GM12878 (cell line): ENCODE results near the gene COBLL1. TPM values are rescaled to one million over a fixed set of nuclear protein-coding genes. Genes with fewer than 3 reads are reported as not detected.

Experiments used
- ATAC-seq: fragments of 200-7000 bp; cut with Tn5 transposase; 3 replicates; pipeline ENCODE4 v1.9.1; 2020; ENCODE audit warnings: mild to moderate bottlenecking, moderate library complexity
- BruUV-seq: library from RNA; stranded (reverse); fragments of 400-500 nt; replicated peaks from 2 replicates; lab custom pipeline; 2021; lab: Mats Ljungman, UMichigan
- CTCF ChIA-PET: fragments of 300-600 bp; sonication (Branson Sonifier 250); formaldehyde crosslinking; extraction: SDS; loops from one replicate; lab custom pipeline; 2021; ENCODE audit warnings: inconsistent platforms; lab: Yijun Ruan, JAX
- POLR2A ChIA-PET: fragments of 350-600 bp; formaldehyde crosslinking; extraction: SDS; loops from one replicate; lab custom pipeline; 2021; ENCODE audit warnings: inconsistent platforms; lab: Charles Lee
- RAD21 ChIA-PET: fragments of 300-600 bp; sonication (Branson Sonifier 250); formaldehyde crosslinking; loops from one replicate; lab custom pipeline; 2023; ENCODE audit warnings: antibody characterized with exemption; ENCODE audit not compliant: unreplicated experiment; lab: Charles Lee
- SMC1A ChIA-PET: fragments of 300-600 bp; sonication (Branson Sonifier 250); formaldehyde crosslinking; loops from one replicate; lab custom pipeline; 2023; ENCODE audit not compliant: unreplicated experiment, uncharacterized antibody; lab: Charles Lee
- DNase-seq: peaks from one replicate; pipeline ENCODE4 v3.0.0-alpha.2; 2011; ENCODE audit warnings: low read depth, low spot score
- FAIRE-seq: peaks from 3 replicates; lab custom pipeline; 2011; peaks lifted over from hg19 to GRCh38; lab: Jason Lieb, UNC
- H2AFZ ChIP-seq: 2 replicates; pipeline ENCODE4 v1.6.0; 2011; ENCODE audit warnings: low read depth, low read length, control low read depth; ENCODE audit not compliant: control insufficient read depth
- H3K27ac ChIP-seq: 2 replicates; pipeline ENCODE4 v1.5.1; 2011; ENCODE audit warnings: control low read depth; ENCODE audit not compliant: control insufficient read depth, insufficient read depth
- H3K27me3 ChIP-seq, 2 experiments: replicated peaks in 1 of 2; 2 replicates each; pipeline versions ENCODE4 v1.6.0 to v1.6.1; 2011; ENCODE audit warnings: low read length in 1 of 2; ENCODE audit not compliant: control insufficient read depth in 2 of 2, insufficient read depth in 2 of 2
- H3K36me3 ChIP-seq, 2 experiments: 2 replicates each; pipeline ENCODE4 v1.5.1; 2011; ENCODE audit warnings: low read length in 1 of 2; ENCODE audit not compliant: control insufficient read depth in 2 of 2, insufficient read depth in 2 of 2
- H3K4me1 ChIP-seq: 2 replicates; pipeline ENCODE4 v1.6.1; 2011; ENCODE audit warnings: mild to moderate bottlenecking, low read length, moderate library complexity, mixed read lengths; ENCODE audit not compliant: control insufficient read depth, insufficient read depth
- H3K4me2 ChIP-seq: 2 replicates; pipeline ENCODE4 v1.6.0; 2011; ENCODE audit warnings: control low read depth; ENCODE audit not compliant: control insufficient read depth, insufficient read depth
- H3K4me3 ChIP-seq: fragments of 200-600 bp; sonication (generic); 2 replicates; pipeline ENCODE4 v1.5.1; 2016
- H3K79me2 ChIP-seq: 2 replicates; pipeline ENCODE4 v1.6.0; 2011; ENCODE audit warnings: low read length; ENCODE audit not compliant: control insufficient read depth, insufficient read depth
- H3K9ac ChIP-seq: 2 replicates; pipeline ENCODE4 v1.8.0; 2011; ENCODE audit warnings: low read length, control low read depth, mixed read lengths; ENCODE audit not compliant: control insufficient read depth, insufficient read depth
- H3K9me3 ChIP-seq: replicated peaks from 3 replicates; pipeline ENCODE4 v1.5.1; 2011; ENCODE audit warnings: mild to moderate bottlenecking, low read length; ENCODE audit not compliant: control insufficient read depth, insufficient read depth
- H4K20me1 ChIP-seq: 2 replicates; pipeline ENCODE4 v1.6.0; 2011; ENCODE audit not compliant: control insufficient read depth, insufficient read depth
- BCL3 ChIP-seq: IDR thresholded peaks from 2 replicates; pipeline ENCODE4 v1.6.1; 2011; ENCODE audit warnings: borderline replicate concordance, low read depth, mild to moderate bottlenecking, moderate library complexity, low read length; ENCODE audit not compliant: insufficient read depth, poor library complexity, severe bottlenecking
- CBFB ChIP-seq: IDR thresholded peaks from 2 replicates; pipeline ENCODE4 v1.6.1; 2016; ENCODE audit warnings: antibody characterized with exemption, low read depth
- CBX3 ChIP-seq: fragments of 200-600 bp; sonication (generic); IDR thresholded peaks from 2 replicates; pipeline ENCODE4 v1.6.1; 2016; ENCODE audit warnings: low read depth, borderline replicate concordance
- CEBPB ChIP-seq, 2 experiments: fragments of 150-350 bp in 1 of 2; IDR thresholded peaks; 2 replicates each; pipeline ENCODE4 v1.6.1; 2012 to 2014; ENCODE audit warnings: low read depth in 2 of 2, low read length in 2 of 2, borderline replicate concordance in 1 of 2, inconsistent platforms in 1 of 2
- CHD2 ChIP-seq: IDR thresholded peaks from 2 replicates; pipeline ENCODE4 v1.6.1; 2011; ENCODE audit warnings: low read depth, low read length, improper control_type of control experiment, borderline replicate concordance
- ESRRA ChIP-seq: IDR thresholded peaks from 2 replicates; pipeline ENCODE4 v1.6.1; 2012; ENCODE audit warnings: mild to moderate bottlenecking, low read length, improper control_type of control experiment
- FOS ChIP-seq: IDR thresholded peaks from 3 replicates; pipeline ENCODE4 v1.6.1; 2011; ENCODE audit warnings: borderline replicate concordance; ENCODE audit not compliant: insufficient read length; ENCODE audit errors: extremely low read depth
- HDAC2 ChIP-seq: fragments of 200-600 bp; sonication (generic); IDR thresholded peaks from 2 replicates; pipeline ENCODE4 v1.6.1; 2017
- HDGF ChIP-seq: fragments of 450-650 bp; IDR thresholded peaks from 2 replicates; pipeline ENCODE4 v1.6.1; 2016; ENCODE audit warnings: antibody characterized with exemption
- NR2F1 ChIP-seq: fragments of 450-650 bp; conservative IDR thresholded peaks from 2 replicates; pipeline ENCODE4 v1.6.1; 2017; ENCODE audit warnings: mild to moderate bottlenecking
- NRF1 ChIP-seq: conservative IDR thresholded peaks from 2 replicates; pipeline ENCODE4 v1.6.1; 2011; ENCODE audit warnings: mild to moderate bottlenecking, low read depth, low read length, improper control_type of control experiment
- POLR2A ChIP-seq: IDR thresholded peaks from 2 replicates; pipeline ENCODE4 v1.6.1; 2011; ENCODE audit warnings: low read depth, mild to moderate bottlenecking, low read length
- RBBP5 ChIP-seq: fragments of 200-600 bp; sonication (generic); conservative IDR thresholded peaks from 2 replicates; pipeline ENCODE4 v1.6.1; 2016
- RCOR1 ChIP-seq: conservative IDR thresholded peaks from 2 replicates; pipeline ENCODE4 v1.6.1; 2012; ENCODE audit warnings: low read depth, low read length, improper control_type of control experiment
- RUNX3 ChIP-seq: IDR thresholded peaks from 2 replicates; pipeline ENCODE4 v1.6.1; 2012; ENCODE audit warnings: low read length, inconsistent platforms
- SIX5 ChIP-seq: IDR thresholded peaks from 2 replicates; pipeline ENCODE4 v1.6.1; 2011; ENCODE audit warnings: mild to moderate bottlenecking, low read depth, low read length, moderate library complexity; ENCODE audit not compliant: severe bottlenecking
- TARDBP ChIP-seq: IDR thresholded peaks from 2 replicates; pipeline ENCODE4 v1.6.1; 2016; ENCODE audit warnings: borderline replicate concordance
- ZNF622 ChIP-seq: fragments of 450-650 bp; IDR thresholded peaks from 2 replicates; pipeline ENCODE4 v1.6.1; 2017; ENCODE audit warnings: mild to moderate bottlenecking, inconsistent platforms
- WGBS: methylation state at CpG from one replicate; pipeline ENCODE4 v1.1.6; 2016; ENCODE audit warnings: low lambda C conversion rate; ENCODE audit not compliant: insufficient replicate concordance, insufficient coverage; ENCODE audit errors: missing lambda C conversion rate; 5-methylcytosine and 5-hydroxymethylcytosine counted together
- in situ Hi-C: fragments of 300-500 bp; cut with MboI; formaldehyde crosslinking; loops from 9 replicates; pipeline ENCODE4 v1.14.3; 2018; ENCODE audit warnings: mixed read lengths
- intact Hi-C: fragments of 100-400 bp; cut with micrococcal nuclease; formaldehyde crosslinking; loops from one replicate; pipeline ENCODE4 v1.14.2; 2022; ENCODE audit not compliant: unreplicated experiment
- polyA plus RNA-seq, 11 experiments: library from polyadenylated mRNA; depleted of rRNA in 4 of 11; unstranded in 6 of 11; stranded (reverse) in 5 of 11; fragments of >200 nt; fragmentation: Nextera tagmentation in 4 of 11; fragmentation: Illumina TruSeq in 1 of 11; extraction: Ambion mirVana in 4 of 11; extraction: Trizol in 1 of 11; gene quantifications; 1 replicate in 1 of 11; 2 replicates in 10 of 11; pipeline versions ENCODE4 v1.2.1 to v1.2.3, GENCODE V29; 2011 to 2016; ENCODE audit warnings: inconsistent platforms in 2 of 11, missing spikeins in 2 of 11, low read depth in 1 of 11
- total RNA-seq, 4 experiments: library from RNA; depleted of rRNA in 3 of 4; stranded (reverse); fragments of >200 nt in 3 of 4; fragmentation: Illumina TruSeq in 1 of 4; extraction: Trizol in 1 of 4; gene quantifications; 2 replicates each; pipeline versions ENCODE4 v1.2.1 to v1.2.3, GENCODE V29; 2013 to 2021
- TF ChIP-seq, protein P1 (sequence below): IDR thresholded peaks from 2 replicates; pipeline ENCODE4 v1.6.1; 2011; ENCODE audit warnings: low read depth, mild to moderate bottlenecking, low read length, moderate library complexity, borderline replicate concordance; ENCODE audit errors: extremely low read depth
- TF ChIP-seq, protein P2 (sequence below): IDR thresholded peaks from 2 replicates; pipeline ENCODE4 v1.6.1; 2012; ENCODE audit warnings: low read depth, low read length, improper control_type of control experiment
- TF ChIP-seq, protein P3 (sequence below), 3 experiments: IDR thresholded peaks in 2 of 3; conservative IDR thresholded peaks in 1 of 3; 2 replicates each; pipeline ENCODE4 v1.5.1; 2011; ENCODE audit warnings: low read depth in 3 of 3, low read length in 3 of 3, mild to moderate bottlenecking in 3 of 3, control low read depth in 2 of 3, moderate library complexity in 2 of 3, inconsistent platforms in 1 of 3, mixed read lengths in 1 of 3; ENCODE audit not compliant: control insufficient read depth in 2 of 3, insufficient read depth in 1 of 3; ENCODE audit errors: extremely low read depth in 1 of 3

COBLL1 gene
- total and polyA plus RNA-seq, 10 of the 15 experiments (the other 5 are each of a cell fraction or from before 2014, with no cell fraction given), result 0.46 TPM; not detected in 9

DNA sequence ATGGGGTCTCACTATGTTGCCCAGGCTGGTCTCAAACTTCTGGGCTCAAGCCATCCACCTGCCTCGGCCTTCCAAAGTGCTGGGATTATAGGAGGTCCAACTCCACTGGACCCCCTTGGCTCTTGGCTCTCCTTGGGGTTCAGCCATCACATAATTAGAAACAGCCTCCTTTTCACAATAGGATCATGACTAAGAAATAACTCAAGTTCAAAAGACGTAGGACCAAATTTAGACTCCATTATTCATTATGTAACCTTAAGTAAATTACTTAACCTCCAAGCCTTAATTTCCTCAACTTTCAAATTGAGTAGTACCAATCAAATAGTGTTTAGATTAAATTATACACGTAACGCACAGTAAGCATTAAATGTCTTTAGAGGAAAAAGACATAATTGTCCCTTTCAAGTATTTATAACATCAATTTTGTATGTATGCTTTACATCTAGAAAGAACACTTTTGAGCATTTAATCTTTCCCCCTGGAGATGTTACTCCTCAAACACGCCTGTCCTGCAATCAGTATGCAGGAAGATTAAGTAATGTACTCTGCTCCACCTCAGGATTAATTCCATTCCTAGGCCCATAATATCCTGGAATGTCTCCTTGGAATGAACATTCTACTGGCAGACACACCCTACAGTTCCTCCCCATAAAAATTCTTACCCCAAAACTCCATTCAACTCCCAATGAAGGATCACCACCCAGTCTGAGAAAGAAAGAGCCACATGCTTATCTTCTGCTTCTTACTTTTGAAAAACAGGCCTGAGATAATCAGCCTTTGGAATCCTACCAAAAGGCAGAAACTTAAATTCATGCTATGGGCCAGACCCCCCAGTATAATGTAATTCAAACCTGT is 49.1 kb downstream of the COBLL1 start (continued):
- no peak for TF ChIP-seq CBFB
- TF ChIP-seq CBX3, result no peak
- no peak for TF ChIP-seq POLR2A
- TF ChIP-seq, protein P1, sequence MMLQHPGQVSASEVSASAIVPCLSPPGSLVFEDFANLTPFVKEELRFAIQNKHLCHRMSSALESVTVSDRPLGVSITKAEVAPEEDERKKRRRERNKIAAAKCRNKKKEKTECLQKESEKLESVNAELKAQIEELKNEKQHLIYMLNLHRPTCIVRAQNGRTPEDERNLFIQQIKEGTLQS, result no peak
- no peak for TF ChIP-seq NRF1
- TF ChIP-seq RCOR1, result no peak
- TF ChIP-seq HDGF, result no peak
- no peak for TF ChIP-seq RUNX3
- TF ChIP-seq CEBPB (IDR thresholded peaks at IDR 0.05; ENCODE audit: borderline replicate concordance in 1 of 2, low read depth in 2 of 2, low read length in 2 of 2), result no peak

DNA sequence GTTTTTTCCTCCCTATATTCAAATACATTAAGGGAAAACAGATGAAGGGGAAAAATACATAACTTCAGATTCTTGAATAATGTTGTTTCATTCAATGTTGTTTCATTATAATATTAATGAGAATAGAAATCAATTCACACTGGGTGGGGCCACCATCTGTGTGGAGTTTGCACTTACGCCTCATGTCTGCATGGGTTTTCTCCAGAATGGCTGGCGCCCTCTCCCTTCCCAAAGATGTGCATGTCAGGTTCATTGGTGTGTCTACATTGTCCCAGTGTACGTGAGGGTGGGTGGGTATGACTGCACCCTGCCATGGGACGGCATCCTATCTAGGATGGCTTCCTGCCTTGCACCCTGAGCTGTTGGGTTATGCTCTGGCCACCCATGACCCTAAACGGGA is 51.7 kb downstream of the COBLL1 start:
- Histone ChIP-seq H3K9ac (no peak overlapping the region), H3K4me1 (no peaks in the 10 kb centered on the region), H3K4me3 (no peak overlapping the region), H3K4me2 (no peak overlapping the region), H2AFZ (no peak overlapping the region), H3K27ac (no peak overlapping the region), H4K20me1 (no peaks in the 10 kb centered on the region), H3K36me3 (no peaks in the 10 kb centered on the region), H3K79me2 (no peaks in the 10 kb centered on the region), H3K27me3 (peaks cover 0 to 2% of the 10 kb centered on the region in 2 experiments; a peak in 3 of 4 replicates), H3K9me3 (no peaks in the 10 kb centered on the region)
- BruUV-seq, result no TSS peak
- RAD21 ChIA-PET, result no interaction called here
- ATAC-seq, result no peak
- SMC1A ChIA-PET, result no interaction called here
- intact Hi-C loops, result no loop called here
- POLR2A ChIA-PET, result no interaction called here
- no peak for DNase-seq
- CTCF ChIA-PET, result no interaction called here
- in situ Hi-C loops, result no loop called here
- WGBS, result 30% methylated on average over 5 of the region's 5 CpGs
- no peak for FAIRE-seq
- TF ChIP-seq CHD2 (no peak), ESRRA (no peak), SIX5 (no peak), TARDBP (no peak), RBBP5 (no peak), FOS (no peak), NR2F1 (no peak), HDAC2 (no peak), BCL3 (no peak), ZNF622 (no peak)
- TF ChIP-seq, protein P2, sequence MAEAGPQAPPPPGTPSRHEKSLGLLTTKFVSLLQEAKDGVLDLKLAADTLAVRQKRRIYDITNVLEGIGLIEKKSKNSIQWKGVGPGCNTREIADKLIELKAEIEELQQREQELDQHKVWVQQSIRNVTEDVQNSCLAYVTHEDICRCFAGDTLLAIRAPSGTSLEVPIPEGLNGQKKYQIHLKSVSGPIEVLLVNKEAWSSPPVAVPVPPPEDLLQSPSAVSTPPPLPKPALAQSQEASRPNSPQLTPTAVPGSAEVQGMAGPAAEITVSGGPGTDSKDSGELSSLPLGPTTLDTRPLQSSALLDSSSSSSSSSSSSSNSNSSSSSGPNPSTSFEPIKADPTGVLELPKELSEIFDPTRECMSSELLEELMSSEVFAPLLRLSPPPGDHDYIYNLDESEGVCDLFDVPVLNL, result no peak
- TF ChIP-seq, protein P3, sequence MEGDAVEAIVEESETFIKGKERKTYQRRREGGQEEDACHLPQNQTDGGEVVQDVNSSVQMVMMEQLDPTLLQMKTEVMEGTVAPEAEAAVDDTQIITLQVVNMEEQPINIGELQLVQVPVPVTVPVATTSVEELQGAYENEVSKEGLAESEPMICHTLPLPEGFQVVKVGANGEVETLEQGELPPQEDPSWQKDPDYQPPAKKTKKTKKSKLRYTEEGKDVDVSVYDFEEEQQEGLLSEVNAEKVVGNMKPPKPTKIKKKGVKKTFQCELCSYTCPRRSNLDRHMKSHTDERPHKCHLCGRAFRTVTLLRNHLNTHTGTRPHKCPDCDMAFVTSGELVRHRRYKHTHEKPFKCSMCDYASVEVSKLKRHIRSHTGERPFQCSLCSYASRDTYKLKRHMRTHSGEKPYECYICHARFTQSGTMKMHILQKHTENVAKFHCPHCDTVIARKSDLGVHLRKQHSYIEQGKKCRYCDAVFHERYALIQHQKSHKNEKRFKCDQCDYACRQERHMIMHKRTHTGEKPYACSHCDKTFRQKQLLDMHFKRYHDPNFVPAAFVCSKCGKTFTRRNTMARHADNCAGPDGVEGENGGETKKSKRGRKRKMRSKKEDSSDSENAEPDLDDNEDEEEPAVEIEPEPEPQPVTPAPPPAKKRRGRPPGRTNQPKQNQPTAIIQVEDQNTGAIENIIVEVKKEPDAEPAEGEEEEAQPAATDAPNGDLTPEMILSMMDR (IDR thresholded peaks at IDR 0.05 in 2 of 3, conservative IDR thresholded peaks at IDR 0.05 in 1 of 3; ENCODE audit: control insufficient read depth in 2 of 3, extremely low read depth in 1 of 3, insufficient read depth in 1 of 3, low read depth in 3 of 3, low read length in 3 of 3), result no peak
